Fibroblast of skin of right quadriceps (primary cell): Measurements from ENCODE around the gene C10orf105.

Source experiments
- DNase-seq: peaks from one replicate; pipeline ENCODE4 v3.0.0-alpha.2; 2013

Gene C10orf105

DNA sequence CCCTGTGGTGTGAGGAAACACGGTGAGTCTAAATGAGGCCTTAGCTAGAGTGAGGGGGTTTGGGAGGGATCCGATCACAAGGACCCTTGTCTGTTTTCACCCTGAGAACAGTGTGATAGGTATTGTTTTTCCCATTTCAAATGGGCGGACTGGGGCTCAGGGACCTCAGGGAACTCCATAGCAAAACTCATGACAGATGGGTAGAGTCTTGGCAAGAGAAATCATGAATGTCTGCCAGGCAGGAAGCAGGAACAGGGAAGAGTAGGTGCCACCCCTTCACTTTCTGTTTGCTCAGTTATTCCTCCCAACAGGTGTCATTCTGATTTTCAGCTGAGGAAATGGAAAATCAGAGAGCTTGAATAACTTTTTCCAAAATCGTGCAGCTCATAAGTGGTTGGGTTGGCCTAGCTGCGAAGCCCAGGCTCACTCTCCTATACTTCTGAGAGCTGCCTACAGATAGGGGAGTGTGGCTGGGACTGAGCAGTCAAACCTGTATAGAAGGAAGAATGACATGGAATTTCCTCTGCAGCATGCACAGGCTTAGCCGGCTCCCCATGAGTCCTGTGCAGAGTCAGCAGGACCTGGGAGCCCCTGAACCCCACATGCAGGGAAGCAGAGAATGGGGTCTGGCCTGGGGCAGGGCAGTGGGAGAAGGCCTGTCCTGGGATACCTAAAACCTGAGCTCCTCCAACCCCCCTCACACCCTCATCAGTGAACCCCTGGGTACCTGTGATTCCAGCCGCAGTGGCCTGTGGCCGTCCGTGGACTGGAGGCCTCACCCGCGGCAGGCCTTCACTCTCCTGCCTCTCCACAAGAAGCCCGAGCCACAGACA, 17.6 kb upstream of the C10orf105 start:
- DNase-seq = no peak

DNA sequence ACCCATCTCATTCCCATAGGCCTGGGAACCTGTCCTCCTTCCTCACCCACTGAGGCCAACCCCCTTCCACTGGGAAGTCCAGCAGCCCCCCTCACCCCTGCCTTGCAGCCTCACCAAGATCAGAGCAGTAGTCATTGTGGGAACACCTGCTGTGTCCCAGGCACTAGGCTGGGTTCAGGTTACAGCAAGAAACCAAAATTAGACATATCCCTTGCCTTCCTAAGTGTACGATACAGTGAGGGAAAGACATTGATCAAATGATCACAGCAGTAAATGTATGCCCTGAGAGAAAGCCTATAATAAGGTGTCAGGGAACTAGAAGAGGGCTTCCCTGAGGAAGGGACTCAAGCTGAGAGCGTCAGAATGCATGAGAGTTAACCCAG, 17.0 kb upstream of the C10orf105 start:
- DNase-seq = no peak

DNA sequence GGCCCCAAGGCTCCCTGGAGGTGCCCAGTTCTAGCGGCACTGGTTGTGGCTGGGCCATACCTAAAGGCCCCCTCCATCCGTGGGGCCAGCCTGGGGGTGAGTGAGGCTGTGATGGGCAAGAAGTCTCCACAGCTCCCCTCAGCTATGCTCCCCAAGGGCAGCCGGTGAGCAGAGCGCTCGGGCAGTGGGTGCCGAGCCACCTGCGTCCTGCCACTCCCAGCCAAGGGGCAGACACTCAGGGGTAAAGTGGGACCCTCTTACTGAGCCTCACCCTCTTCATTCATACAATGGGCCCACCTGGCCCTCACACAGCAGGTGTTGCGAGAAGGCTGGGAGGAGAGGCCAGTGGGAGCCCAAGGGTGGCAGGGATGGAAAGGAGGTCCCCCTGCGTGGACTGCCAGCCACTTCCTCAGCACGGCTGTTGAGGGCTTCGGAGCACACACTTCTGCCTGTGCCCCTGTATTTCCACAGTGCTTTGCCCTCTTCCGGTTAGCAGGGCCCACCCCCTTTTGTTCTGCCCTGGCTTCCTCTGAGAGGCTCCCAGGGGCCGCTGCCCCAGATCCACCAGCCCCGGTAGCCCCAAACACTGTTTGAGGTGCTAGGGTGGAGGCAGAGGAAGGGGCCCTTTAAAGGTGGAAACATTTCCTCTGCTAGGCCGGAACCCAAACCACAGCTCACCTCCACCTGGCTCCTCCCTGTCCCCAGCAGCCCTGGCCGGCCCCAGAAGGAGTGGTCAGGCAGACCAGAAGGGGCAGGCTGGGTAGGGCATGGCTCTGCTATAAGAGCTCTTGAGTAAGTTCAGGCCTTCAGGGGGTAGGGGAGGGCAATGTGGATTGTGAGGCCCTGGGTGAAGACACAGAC, 16.4 kb upstream of the C10orf105 start:
- DNase-seq = no peak

GRCh38 chr10:71734797-71735196, 15.2 kb upstream of the C10orf105 start:
- DNase-seq = no peak

GRCh38 chr10:71731791-71732190, 12.2 kb upstream of the C10orf105 start:
- no peak for DNase-seq

- DNase-seq = no peak
Measured at GRCh38 chr10:71729161-71729636, 9.6 kb upstream of the C10orf105 start.

DNA sequence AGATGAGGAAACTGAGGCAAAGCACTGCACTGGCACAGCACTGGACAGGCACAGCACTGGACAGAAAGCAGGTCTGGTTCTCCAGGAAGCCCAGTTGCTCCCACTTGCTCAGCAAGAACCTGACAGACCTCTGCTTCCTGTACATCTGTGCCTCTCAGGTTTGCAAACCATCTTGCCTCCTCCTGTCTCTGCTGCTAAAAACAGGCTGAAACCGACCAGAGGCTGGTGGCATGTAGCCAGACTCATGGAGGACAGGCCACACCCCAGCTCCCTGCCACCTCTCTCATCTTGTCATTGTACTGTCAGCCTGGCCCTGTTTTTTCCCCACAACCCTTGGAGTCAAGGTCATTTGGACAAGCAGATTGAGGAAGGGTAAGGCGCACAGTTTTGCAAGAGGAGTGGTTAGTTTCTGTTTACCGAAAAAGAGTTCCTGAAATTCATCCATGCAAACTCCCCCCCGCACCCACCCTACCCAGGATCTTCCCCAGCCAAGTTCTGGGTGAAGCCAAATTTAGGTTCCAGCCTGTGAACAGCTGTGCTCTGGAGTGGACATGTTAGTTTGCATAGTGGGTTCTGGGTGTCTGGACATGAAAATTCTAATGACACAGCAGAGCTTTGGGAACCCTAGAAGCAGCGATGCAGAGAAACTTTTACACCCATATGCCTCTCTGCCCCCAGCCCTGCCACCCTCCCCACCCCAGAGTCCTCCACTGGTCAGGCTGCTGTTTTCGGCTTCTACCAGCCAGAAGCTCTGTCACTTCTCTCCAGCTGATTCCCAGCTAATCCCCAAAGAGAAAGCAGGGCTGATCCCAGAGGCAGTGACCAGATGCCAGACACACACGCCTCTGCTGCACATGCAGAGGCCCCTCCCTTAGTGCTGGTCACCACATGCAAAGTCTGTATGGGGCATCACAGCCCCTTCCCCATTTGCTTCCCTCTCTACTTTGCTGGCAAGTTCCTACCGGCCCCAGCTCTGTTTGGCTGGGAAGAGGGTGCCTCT, 8.5 kb upstream of the C10orf105 start:
- no peak for DNase-seq

- no peak for DNase-seq
Measured at GRCh38 chr10:71727105-71727737, 7.6 kb upstream of the C10orf105 start.

- no peak for DNase-seq
Measured at GRCh38 chr10:71726580-71727104, 7.1 kb upstream of the C10orf105 start.

DNA sequence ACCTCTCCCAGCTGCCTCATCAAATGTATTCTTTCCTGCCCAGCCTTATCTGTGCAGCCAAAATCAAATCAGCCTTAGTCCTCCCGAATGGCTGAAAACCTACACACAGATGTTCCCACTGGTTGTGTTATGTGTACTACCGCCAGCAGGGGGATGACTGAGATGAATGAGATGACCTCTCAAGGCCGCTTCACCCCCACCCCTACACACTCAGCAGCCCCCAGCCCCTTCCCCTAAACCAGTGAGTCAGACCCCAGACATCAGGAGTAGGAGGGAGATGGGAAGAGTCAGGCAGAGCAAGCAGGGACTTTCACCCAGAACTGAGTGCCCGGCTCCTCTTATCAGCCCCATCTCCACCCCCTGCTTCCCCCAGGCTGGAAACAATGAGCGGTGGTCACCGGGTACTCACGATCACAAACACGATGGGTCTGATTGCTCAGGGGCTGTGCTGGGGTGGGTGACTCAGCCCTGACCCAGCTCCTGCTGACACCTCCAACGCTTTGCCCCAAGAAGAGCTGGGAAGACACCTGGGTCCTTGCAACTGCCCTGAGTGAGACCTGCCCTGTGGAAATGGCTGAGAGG, 6.5 kb upstream of the C10orf105 start:
- no peak for DNase-seq

GRCh38 chr10:71725249-71725648, 5.7 kb upstream of the C10orf105 start:
- no peak for DNase-seq

DNA sequence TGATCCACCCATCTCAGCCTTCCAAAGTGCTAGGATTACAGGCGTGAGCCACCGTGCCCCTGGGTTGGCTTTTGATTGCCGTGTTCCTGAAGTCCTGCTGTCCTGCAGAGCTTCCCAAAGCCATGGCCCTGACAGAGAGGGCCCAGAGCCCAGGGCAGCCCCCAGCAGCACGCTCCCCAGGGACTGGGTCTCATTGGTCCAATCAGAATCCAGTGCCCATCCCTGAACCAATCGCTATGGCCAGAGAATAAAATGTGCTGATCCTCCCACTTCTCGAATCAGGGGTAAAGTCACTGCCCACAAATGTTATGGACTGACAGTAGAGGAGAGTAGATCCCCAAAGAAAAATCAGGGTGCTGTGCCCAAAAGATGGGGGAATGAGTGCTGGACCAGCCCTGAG, 5.0 kb upstream of the C10orf105 start:
- no peak for DNase-seq

DNA sequence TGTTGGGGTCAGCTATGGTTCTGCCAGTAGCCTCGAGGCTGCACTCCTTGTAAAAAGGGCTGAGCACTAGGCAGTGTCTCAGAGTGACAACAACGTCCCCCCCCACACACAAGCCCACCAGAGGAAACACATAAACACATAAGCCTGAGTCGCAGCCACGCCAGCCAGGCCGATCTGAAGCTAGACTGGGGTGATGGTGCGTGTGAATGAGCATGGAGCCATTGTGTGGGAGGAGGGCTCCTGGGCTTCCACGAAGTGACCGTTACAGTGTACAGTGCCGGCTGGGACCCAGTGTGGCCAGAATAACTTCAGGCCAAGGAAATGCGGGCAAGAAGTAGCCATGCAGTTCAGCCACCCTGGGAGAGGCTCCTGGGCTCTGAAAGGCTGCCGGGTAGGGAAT, 3.7 kb upstream of the C10orf105 start:
- DNase-seq = no peak

- DNase-seq = no peak
Measured at GRCh38 chr10:71722849-71723248, 3.3 kb upstream of the C10orf105 start.

DNA sequence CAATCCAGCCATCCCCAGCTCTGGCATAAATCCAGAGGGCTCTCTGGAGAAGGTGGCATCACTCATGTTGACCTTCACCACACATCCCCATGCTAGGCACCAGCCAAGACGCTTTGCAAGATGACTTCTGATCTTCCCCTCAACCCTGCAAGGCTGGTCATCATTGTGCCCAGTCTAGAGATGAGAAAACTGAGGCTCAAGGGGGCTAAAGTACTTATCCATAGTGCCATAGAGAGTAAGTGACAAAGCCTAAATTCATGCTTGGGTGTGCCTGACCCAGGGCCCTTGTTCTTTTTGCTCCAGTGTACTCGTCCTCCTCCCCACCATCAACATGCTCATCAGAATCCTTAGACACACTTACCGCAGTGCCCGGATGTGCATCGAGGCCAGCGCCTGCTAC, 1.7 kb upstream of the C10orf105 start:
- no peak for DNase-seq

DNA sequence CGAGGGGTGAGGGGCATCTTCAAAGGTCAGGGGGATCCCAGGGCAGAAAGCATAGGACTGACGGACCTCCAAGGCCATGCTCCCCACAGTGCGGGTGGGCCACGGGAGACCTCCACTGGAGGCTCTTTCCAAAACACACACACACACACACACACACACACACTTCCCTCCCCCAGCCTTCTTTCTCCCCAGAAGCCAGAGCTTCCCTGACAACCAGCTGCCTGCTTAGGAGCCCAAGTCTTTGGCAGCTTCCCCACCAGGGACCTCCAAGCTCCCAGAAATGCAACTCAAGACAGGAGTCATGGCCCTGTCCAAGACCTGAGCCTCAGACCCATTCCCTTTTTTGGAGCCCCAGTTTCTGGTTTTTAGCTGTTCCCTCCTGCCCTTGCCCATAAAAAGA, 710 bp upstream of the C10orf105 start:
- no peak for DNase-seq

- no peak for DNase-seq
Measured at GRCh38 chr10:71719042-71719441, 536 bp downstream of the C10orf105 start.

GRCh38 chr10:71718165-71718698, 1.3 kb downstream of the C10orf105 start:
- DNase-seq = no peak

DNA sequence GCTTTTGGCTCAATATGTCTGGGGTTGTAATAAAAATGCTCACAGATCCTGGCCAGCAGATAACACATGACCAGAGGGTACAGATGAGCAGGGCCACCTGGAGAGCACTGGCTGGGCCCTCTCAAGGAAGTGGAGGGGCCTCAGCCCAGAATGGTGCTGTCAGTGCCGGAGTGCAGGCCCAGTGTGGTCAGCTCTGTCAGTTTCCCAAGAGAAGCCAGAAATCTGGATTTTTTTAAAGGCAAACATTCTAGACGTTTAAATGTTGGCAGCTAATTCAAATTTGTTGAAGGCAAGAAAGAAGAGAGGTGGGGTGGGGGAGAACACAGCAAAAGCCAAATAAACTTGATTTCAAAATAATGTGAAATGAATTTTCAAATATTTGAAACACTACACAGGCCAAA, 2.0 kb downstream of the C10orf105 start:
- no peak for DNase-seq

DNA sequence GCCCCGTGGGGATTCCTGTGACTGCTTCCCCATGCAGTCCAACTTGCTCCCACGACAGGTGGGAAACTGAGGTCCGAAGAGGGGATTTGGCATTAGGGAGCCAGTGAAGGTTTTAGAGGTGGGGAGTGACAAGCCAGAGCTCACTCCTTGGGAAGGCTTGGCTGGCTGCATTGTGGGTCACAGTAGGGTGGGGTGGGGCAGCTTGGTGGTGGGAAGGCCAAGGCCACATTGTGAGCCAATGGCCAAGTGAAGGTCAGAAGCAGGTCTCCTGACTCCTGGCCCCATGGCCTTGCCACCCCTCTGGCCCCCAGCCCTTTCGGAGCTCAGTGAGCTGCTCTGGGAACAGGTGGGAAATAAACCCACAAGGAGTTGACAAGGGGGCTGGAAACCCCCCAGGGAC, 2.5 kb downstream of the C10orf105 start:
- DNase-seq = no peak

DNA sequence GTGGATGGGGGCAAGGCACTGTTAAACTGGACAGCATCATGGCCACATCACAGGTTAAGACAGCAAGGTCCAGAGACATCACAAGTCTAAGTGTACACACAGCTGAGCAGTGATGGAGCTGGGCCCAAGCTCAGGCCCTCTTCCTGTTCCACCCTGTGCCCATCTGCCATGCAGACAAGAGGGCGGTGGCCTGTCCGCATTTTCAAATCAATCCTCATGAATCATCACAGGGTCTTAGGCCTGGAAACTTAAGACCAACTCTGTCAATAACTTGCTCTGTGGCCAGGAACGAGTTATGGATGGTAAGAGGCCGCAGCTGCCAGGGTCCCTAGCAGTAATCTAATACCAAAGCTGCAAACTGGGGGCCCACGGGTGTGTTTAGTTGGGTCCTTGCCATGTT, 3.2 kb downstream of the C10orf105 start:
- DNase-seq = no peak
